Left ventricle myocardium inferior (tissue), 1 donor: Measurements from ENCODE around the gene ACOX2. TPM values are rescaled to one million over a fixed set of nuclear protein-coding genes. Genes with fewer than 3 reads are reported as not detected.
A peak's percentile ranks its signal among the peaks of the same experiment; 100 is the strongest.

Experiments
- DNase-seq: peaks from one replicate; pipeline ENCODE4 v3.0.0-alpha.2; 2020
- H3K27ac ChIP-seq: fragments of 200-600 bp; replicated peaks from 2 replicates; pipeline ENCODE4 v1.8.0; 2021
- H3K27me3 ChIP-seq: fragments of 200-600 bp; 2 replicates; pipeline ENCODE4 v1.8.0; 2021; ENCODE audit warnings: low read depth
- H3K36me3 ChIP-seq: fragments of 200-600 bp; 2 replicates; pipeline ENCODE4 v1.8.0; 2021
- H3K4me1 ChIP-seq: fragments of 200-600 bp; 2 replicates; pipeline ENCODE4 v1.8.0; 2021
- H3K4me3 ChIP-seq: fragments of 200-600 bp; 2 replicates; pipeline ENCODE4 v1.8.0; 2021; ENCODE audit warnings: mild to moderate bottlenecking, moderate library complexity
- H3K9me3 ChIP-seq: fragments of 200-600 bp; replicated peaks from 2 replicates; pipeline ENCODE4 v1.8.0; 2021
- CTCF ChIP-seq: fragments of 200-600 bp; IDR thresholded peaks from 2 replicates; pipeline ENCODE4 v1.8.0; 2021; ENCODE audit warnings: antibody characterized with exemption, mild to moderate bottlenecking, borderline replicate concordance
- intact Hi-C: fragments of 100-400 bp; cut with micrococcal nuclease; formaldehyde crosslinking; loops from one replicate; pipeline ENCODE4 v1.11.0; 2022
- total RNA-seq: library from RNA; stranded (reverse); fragmentation: NEBNext Ultra II Directional; extraction: Animal tissue kit (Norgen Biotek cat#: 25700); gene quantifications from one replicate; pipeline ENCODE4 v1.2.1, GENCODE V29; 2021
- donor health status: DM: no; HTN: yes; CAD: no; lungs with severe emphysema.

Gene ACOX2
- total RNA-seq, 1 donor from 2014 or later, result 37.2 TPM

DNA sequence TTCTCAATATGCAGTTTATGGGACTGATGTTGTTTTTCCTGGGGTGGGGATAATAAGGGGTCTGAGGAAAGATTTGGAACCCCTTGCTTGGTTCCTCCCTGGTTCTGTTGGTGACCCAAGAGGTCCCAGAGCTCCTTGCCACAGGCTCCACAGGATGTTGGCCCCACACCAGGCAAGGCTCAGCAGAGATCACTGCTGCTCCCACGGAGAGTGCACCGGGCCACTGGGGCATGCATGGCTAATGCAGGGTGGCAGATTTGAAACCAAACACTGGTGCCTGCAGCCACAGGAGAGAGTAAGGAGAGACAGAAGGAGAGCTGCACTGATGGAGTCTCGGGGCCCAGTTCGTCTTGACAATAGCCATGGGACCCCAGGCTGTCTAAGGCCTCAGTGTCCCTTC lies 37.7 kb upstream of the ACOX2 start:
- Histone ChIP-seq H3K27ac (peak overlapping the region; percentile 95), H3K4me3 (peak overlapping the region; percentile 69), H3K36me3 (peaks cover under 1% of the 10 kb centered on the region), H3K4me1 (peaks cover 92% of the 10 kb centered on the region), H3K9me3 (no peaks in the 10 kb centered on the region), H3K27me3 (no peaks in the 10 kb centered on the region)
- intact Hi-C loops, result no loop called here
- no peak for TF ChIP-seq CTCF
- DNase-seq, result no peak

- intact Hi-C loops, result no loop called here
- Histone ChIP-seq H3K27ac (peak overlapping the region; percentile 95), H3K27me3 (no peaks in the 10 kb centered on the region), H3K9me3 (no peaks in the 10 kb centered on the region), H3K36me3 (peaks cover 5% of the 10 kb centered on the region), H3K4me3 (peak overlapping the region; percentile 69), H3K4me1 (peaks cover 98% of the 10 kb centered on the region)
- no peak for TF ChIP-seq CTCF
- no peak for DNase-seq
Measured at GRCh38 chr3:58574106-58574505, 37.1 kb upstream of the ACOX2 start.

DNA sequence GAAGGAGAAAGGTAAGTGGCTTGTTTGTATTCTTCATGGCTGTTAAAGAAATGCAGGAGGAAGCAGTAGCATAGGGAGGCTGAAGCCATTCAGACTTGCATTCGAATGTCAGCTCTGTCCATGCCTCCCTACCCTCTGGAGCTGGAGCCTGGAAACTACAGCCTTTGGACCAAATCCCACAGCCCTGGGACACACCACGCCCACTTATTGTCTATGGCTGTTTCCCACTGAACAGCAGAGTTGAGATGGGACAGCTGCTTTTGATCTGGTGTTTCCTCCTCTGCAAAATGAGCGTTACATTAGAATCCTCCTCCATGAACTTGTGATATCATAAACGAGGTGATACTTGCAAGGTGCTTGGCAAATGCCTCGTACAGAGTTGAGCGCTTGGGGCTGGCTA lies 36.6 kb upstream of the ACOX2 start:
- peak overlapping the region; percentile 69 for H3K4me3 ChIP-seq
- H3K9me3 ChIP-seq, result no peaks in the 10 kb centered on the region
- no peak for TF ChIP-seq CTCF
- peaks cover 98% of the 10 kb centered on the region for H3K4me1 ChIP-seq
- no peaks in the 10 kb centered on the region for H3K27me3 ChIP-seq
- DNase-seq, result no peak
- H3K36me3 ChIP-seq, result peaks cover 5% of the 10 kb centered on the region
- peak overlapping the region; percentile 95 for H3K27ac ChIP-seq
- intact Hi-C loops, result no loop called here

- Histone ChIP-seq H3K4me3 (peak overlapping the region; percentile 69), H3K27me3 (no peaks in the 10 kb centered on the region), H3K9me3 (no peaks in the 10 kb centered on the region), H3K27ac (peak overlapping the region; percentile 95), H3K36me3 (peaks cover 6% of the 10 kb centered on the region), H3K4me1 (peaks cover 97% of the 10 kb centered on the region)
- DNase-seq, result no peak
- TF ChIP-seq CTCF, result no peak
- intact Hi-C loops, result no loop called here
Measured at GRCh38 chr3:58572634-58573230, 35.7 kb upstream of the ACOX2 start.

DNA sequence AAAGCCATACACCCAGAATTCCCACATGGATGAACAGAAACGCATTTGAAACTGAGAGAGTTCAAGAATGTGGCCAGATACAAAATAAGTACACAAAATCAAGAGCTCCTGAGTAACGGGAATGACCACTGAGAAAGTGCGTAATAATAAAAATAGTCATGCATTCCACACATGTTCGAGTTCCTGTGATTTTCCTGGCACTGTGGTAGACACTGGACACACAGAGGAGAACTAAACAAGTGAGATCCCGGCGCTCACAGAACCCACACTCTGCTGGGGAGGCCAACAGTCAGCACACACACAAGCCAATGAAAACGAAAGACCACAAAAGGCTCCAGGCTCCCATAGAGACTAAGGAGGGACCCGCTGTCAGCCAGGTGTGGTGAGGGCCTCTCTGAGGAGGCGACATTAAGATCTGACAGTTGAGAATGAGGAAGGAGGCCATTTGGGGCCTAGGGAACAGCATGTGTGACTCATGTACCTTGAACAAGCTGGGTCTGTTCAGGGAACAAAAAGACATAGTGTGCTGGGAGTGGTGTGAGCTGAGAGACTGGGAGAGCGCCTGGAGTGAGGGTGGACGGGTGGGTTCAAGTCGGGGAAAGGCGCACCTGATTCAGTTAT lies 35.1 kb upstream of the ACOX2 start:
- Histone ChIP-seq H3K4me3 (peak overlapping the region; percentile 6), H3K4me1 (peaks cover 93% of the 10 kb centered on the region), H3K9me3 (no peaks in the 10 kb centered on the region), H3K27me3 (no peaks in the 10 kb centered on the region), H3K27ac (peak overlapping the region; percentile 95), H3K36me3 (peaks cover 12% of the 10 kb centered on the region)
- intact Hi-C loops, result no loop called here
- no peak for DNase-seq
- no peak for TF ChIP-seq CTCF
